ENCODE measurements around the gene CLN6.
"Not testable (repeated sequence)": the region's sequence is repeated elsewhere in the genome, so short reads cannot be mapped to it uniquely, and the experiment has no call there.

CLN6 gene

DNA sequence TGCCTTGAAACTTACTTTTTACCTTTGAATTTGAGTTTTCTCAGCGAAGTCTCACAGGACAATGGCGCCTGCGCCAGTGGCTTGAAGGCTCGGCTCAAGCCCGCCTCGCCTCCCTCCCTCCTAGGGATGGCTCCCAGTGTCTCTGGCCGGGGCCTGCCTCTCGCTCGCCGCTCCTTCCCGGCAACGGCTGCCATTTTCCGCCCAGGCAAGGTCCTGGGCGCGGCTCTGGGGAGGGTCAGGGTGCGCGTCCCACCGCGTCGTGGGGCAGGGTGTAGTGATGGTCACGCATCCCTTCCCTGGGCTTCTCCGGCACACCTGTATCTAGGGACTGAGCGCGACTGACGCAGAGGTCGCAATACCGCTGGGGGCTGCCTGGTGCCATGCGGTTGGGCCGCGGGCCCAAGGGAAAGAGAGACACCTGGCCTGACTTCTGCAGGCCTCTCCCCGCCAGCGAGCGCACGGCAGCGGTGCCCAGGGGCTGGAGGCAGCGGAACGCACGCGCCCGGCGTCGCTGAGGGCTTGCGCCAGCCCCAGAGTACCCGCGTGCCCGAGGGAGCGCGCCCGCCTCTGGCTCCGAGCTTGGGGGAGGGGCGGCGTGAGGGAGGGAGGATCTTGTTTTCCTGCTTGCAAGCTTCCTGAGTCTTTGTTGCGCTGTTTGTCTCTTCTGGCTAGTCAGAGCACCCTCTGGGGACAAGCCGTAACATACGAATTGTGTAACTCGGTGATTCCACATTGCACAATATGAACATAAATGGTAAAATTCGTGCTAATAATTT lies 27.3 kb upstream of the CLN6 start:
- peak; percentile 75 for DNase-seq (ENCODE audit: low spot score)

DNA sequence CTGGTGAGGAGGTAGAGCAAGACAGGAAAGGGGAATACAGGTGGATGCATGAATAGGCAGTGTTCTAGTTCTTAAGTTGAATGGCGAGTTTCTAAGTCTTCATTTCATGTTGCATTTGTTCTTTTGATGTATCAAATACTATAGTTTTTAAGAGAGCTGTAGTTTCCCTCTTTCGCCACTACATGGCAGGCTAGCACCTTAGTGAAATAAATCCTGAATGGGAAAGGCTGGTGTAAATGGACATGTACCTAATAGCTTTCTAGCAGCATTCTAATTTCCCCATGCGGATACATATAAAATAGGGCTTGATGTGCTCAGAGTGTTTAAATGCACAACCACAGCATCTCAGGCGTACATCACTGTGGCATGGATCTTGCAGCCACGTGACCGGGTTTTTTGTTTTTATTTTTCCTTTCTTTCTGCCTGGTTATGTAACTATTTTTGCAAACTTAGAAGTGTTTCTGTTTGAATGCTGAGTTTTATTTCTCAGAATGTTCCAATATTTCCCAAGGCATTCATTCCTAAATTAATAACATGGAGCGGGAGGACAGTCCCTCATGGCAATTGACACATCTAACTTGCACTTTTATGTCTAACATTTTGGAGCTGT lies 23.5 kb upstream of the CLN6 start:
- DNase-seq (ENCODE audit: low spot score): peak; percentile 79

DNA sequence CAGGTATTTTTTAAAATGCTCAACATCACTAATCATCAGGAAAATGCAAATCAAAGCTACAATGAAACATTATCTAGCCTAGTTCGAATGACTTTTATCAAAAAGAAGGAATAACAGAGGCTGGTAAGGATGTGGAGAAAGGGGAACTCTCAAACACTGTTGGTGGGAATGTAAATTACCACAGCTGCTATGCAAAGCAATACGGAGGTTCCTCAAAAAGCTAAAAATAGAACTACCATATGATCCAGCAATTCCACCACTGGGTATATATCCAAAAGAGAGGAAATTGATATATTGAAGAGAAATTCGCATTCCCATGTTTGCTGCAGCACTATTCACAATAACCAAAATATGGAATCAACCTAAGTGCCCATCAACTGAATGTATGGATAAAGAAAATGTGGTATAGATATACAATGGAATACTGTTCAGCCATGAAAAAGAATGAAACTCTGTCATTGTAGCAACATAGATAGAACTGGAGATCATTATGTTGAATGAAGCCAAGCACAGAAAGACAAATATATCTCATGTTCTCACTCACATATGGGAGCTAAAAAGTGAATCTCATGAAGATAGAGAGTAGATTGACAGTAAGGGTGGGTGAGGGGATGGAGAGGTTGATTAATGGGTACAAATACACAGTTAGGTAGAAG lies 19.7 kb upstream of the CLN6 start:
- DNase-seq (ENCODE audit: low spot score): no peak

DNA sequence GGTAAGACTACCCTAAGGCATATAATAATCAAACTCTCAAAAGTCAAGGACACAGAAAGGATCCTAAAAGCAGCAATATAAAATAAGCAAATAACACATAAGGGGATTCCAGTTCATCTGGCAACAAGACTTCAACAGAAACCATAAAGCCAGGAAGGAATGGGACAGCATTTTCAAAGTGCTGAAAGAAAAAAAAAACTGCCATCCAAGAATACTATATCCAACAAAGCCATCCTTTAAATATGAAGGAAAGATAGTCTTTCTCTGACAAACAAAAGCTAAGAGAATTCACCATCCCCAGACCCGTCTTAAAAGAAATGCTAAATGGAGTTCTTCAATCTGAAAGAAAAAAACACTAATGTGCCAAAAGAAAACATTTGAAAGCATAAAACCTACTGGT lies 14.7 kb upstream of the CLN6 start:
- no peak for DNase-seq (ENCODE audit: low spot score)

DNA sequence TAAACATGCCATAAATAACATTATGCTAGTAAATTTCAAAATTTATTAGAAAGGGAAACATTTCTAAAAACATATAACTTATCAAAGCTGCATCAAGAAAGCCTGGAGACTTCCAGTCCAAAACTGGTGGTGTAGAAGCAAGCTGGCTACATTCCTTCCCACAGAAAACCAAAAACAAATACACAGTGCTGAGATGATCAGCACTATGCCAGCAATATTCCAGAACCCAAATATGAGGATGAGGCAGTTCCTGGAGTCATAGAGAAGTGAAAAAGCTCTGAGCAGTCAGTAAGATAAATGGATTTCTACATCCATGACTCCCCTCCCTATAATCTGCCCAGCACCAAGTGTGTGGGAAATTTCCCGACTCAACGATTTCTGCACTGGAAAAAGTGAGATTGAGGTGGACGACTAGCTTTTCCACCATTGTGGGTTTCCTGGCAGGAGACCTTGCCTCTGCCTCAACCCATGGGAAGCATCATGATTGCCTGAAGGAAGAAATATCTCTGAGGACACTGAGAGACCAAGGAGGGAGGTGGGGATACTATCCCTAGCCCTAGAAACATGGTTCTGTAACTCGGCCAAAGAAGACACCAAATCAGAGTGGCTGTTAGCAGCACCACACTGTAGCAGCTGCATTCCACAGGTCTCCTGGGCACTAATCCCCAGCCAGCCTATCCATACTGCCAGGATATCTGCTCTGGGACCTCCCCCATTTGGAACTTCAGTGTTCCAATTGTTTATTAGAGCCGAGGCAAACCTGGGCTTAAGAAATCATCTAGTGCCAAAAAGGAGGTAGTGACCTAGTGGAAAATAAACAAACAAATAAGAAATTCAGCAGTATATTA lies 11.8 kb upstream of the CLN6 start:
- no peak for DNase-seq (ENCODE audit: low spot score)

DNA sequence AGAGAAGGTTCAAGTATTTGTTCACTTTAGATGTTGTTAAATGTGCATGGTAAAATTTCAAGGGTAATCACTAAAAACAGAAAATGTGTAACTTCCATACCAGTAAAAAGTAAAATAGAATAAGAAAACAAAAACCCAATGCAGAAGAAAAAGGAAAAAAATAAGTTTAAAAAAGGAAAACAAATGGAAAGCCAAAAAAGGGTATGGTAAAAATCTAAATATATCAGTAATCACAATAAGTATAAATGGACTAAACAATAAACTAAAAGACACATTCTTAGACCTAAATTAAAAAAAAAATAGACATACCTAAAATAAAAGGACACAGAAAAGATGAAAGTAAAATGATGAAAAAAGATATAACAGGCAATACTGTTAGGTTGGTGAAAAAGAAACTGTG lies 9.5 kb upstream of the CLN6 start:
- no peak for DNase-seq (ENCODE audit: low spot score)

DNA sequence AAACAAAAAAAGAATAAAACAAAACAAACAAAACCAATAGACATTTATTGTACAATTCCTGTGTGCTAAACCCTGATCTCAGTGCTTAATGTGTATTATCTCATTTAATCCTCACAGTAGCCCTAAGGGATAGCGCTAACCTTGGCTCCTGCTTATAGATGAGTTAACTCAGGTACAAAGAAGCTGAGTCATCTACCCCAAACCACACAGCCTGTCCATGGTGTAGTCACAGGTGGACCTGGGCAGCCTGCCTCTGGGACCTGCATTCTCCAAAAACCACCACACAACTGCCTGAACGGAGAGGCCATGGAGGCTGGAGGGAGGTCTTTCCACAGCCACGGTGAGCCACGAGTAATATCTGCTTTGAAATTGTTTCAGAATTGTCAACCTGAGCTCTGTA lies 5.5 kb upstream of the CLN6 start:
- no peak for DNase-seq (ENCODE audit: low spot score)

DNA sequence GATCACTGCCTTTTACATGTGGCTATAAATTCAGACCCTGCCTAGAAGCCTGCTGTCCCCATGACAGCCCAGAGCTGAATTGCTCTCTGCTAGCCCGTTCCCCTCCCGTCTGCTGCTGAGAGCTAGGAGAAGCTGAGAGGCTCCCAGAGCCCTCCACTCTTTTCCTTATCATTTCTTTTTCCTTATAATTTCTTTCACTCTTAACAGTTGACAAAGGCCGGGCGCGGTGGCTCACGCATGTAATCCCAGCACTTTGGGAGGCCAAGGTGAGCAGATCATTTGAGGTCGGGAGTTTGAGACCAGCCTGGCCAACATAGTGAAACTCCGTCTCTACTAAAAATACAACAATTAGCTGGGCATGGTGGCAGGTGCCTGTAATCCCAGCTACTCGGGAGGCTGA lies 5.0 kb upstream of the CLN6 start:
- not testable (repeated sequence) for DNase-seq (ENCODE audit: low spot score)

DNA sequence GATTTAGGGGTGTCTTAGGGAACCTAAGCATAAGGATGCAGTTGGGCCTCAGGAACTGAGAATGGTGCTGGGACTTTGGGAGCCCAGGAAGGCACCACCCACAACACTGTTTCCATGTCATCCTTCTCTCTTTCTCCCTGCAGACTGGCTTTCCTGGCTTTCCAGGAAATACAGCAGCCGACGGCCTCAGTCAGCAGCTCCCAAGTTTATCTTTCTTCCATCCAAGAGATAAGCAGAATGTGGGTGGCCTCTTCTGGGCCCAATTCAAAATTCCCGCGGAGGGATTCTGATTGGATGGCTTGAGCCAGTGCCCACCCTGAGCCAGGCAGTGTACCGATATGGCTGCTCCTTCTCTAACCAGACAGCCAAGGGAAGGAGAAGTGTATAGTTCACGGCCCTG lies 4.5 kb upstream of the CLN6 start:
- no peak for DNase-seq (ENCODE audit: low spot score)

DNA sequence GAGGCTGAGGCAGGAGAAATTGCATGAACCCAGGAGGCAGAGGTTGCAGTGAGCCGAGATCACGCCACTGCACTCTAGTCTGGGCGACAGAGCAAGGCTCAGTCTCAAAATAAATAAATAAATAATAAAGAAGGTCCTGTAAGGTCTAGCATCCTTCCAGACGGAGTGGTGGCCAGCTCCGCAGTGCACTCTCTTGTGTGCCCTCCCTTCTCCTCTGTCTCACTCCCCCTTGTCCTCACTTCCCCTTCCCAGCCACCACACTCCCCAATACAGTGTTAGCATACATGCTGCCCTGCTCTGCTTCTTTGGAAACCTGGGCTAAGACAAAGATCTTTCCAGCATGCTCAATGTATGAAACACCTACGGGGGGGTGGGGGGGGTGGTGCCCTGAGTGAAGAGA lies 3.4 kb upstream of the CLN6 start:
- DNase-seq (ENCODE audit: low spot score): no peak

DNA sequence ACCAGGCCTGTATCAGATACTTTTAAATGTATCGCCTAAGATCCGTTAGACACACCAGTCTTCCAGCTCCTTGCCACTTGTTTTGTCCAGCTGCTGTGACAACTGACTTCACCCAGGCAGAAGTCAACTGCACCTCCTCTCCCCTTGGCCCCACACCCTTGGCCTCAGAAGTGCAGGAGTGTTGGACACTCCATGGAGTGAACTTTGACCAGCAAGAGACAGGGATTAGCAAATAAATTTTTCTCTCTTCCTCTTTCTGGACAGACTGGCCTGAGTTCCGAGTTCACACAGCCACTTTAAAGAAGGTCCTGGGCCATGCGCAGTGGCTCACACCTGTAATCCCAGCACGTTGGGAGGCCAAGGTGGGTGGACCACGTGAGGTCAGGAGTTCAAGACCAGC lies 2.9 kb upstream of the CLN6 start:
- DNase-seq (ENCODE audit: low spot score): no peak

DNA sequence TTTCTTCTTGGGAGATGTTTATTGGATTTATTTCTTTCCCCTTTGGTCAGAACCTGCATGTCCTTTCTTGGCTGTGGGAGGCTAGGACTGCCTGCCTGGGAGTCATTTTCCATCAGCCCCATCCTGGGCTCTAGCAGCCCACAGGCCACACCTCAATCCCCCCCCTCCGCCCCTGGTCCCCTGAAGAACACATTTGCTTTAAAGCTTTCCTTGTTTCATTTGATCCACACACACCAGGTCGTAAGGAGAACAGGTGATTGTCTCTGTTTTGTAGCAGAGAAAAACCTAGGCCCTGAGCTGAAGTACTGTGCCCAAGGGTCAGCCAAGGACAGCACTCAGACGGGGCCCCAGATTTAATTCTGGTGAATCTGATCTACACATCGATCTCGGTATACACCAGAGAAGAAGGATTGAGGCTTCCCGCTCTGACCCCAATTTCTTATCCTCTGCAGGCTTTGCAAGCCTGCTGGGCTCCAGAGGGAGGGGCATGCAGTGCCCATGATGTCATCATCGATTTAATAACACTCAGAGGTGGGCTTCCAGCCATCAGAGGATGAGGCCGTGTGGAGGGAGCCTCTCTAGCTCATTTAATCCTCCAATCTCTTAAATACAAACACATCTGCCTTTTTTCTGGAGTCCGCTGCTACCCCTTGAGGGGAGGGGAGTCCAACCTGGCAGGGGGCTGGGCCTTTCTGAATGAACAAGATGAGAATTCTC lies 1.7 kb upstream of the CLN6 start:
- no peak for DNase-seq (ENCODE audit: low spot score)

DNA sequence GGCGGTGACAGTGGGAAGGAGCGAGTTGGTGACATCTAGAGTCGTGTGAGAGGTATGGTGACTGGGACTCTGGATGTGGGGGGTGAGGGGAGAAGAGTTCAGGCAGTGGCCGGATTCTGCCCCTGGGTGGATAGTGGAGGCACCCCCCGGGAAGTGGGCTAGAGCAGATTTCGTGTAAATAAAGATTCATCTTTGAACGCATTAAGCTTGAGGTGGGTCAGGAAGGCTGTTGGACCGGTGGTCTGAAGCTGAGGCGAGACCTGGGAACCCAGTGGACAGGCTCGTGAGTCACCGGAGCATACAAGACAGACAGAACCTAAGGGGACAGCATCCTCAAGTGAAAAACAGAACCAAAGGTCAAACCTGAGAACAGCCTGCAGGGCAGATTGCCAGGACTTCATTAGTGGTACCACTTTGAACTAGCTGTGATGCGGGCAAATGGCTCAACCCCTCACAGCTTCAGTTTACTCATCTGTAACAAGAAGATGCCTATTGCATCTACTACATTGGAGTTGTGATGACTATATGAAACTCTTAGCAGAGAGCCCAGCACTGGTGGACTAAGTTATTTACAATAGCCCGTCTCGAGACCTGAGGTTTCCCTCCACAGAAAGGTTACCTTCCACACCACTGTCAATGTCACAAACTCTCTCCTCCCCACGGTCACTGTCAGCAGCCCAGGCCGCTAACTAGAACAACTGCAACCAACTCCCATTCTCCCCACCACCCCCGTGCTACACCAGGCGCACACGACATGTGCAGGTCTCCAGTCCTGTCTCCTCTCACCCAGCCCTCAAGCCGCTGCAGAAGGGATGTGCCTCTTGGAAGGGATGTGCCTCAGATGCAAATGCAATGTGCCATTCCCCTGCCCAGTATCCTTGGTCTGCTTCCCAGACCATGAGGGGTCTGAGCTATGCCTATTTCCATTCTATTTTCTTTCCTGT lies 901 bp upstream of the CLN6 start:
- no peak for DNase-seq (ENCODE audit: low spot score)

DNA sequence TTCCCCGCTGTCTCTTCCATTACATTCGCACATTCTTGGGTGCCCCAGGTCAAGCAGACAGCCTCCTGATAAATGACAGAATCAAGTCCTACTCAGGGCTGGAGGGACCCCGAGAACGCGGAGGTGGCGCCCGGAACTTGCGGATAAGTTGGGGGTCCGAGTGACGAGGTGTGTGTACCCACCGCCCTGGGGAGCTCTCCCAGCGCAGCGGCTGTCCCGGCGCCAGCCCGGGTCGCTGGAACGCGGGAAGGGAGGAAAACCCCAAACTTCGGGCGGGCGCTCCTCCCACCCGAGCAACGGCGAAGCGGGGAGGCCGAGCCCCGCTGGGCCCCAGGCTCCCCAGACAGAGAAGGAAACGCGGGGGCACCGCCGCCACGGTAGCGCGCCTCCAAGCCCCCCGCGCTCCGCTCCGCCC lies 550 bp downstream of the CLN6 start:
- DNase-seq (ENCODE audit: low spot score): no peak

DNA sequence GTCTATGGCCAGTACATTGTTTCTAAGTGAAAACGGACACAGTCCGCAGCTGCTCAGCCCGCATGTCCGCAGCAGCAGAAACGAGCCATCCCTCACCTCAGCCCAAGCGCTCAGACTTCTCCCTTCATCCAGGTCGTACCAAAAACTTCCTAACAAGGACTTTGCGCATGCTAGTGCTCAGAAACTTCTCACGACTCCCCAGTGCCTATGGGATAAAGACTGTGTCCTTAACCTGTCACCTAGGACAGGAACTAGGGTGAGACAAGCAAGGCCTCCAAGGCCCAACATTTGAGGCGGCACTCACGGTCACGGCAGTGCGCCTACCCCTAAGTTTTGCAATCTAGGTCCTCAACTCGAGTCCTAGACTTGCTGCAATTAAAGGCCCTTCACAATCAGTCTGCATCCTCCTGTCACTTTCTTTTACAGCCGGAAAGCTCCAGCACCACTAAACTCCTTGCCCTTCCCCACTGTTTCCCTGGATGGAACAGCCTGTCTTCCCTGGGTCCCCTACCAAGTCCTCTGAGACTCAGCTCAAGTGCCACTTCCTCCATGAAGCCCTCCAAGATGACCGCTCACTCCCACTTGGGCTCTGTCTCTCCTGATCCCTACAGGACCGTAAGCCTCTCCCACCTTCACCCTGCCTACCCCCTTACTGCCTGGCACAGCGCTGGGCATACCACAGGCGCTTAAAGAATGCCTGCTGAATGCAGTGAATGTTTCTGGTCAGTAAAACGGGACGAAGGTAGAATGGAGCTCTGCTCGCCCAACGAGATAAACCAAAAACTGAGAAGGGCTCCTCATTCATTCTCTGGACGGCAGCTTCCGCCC lies 1.2 kb downstream of the CLN6 start:
- no peak for DNase-seq (ENCODE audit: low spot score)

DNA sequence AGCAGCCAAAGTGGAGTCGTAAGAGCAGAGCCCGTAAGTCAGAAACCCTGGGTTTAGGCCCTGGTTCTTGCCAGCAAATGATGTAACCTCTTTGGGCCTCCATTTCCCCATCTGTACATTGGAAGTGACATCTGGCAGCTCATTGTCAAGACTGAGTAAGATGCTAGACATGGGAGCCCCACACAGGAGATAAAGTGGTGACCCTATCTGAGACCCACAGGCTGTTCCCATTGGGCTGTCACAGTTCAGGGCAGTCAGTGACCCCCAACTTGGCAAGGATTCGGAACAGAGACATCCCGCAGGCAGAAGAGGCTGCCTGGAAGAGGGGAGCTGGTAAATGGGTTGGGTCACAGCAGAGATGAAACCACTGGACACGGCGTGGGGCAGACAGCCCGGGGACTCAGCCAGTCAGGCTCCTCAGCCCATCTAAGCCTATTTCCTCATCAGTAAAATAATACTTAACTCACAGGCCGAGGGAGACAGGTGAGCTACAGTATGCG lies 1.8 kb downstream of the CLN6 start:
- no peak for DNase-seq (ENCODE audit: low spot score)

DNA sequence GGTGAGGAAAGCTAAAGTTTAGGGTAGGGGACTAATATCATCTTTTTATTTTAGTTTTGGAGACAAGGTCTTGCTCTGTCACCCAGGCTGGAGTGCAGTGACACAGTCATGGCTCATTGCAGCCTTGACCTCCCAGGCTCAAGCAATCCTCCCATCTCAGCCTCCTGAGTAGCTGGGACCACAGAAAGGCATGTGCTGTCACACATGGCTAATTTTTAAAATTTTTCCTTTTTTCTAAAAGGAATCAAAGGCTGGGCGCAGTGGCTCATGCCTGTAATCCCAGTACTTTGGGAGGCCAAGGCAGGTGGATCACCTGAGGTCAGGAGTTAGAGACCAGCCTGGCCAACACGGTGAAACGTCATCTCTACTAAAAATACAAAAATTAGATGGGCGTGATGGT lies 4.1 kb downstream of the CLN6 start:
- DNase-seq (ENCODE audit: low spot score): not testable (repeated sequence)

DNA sequence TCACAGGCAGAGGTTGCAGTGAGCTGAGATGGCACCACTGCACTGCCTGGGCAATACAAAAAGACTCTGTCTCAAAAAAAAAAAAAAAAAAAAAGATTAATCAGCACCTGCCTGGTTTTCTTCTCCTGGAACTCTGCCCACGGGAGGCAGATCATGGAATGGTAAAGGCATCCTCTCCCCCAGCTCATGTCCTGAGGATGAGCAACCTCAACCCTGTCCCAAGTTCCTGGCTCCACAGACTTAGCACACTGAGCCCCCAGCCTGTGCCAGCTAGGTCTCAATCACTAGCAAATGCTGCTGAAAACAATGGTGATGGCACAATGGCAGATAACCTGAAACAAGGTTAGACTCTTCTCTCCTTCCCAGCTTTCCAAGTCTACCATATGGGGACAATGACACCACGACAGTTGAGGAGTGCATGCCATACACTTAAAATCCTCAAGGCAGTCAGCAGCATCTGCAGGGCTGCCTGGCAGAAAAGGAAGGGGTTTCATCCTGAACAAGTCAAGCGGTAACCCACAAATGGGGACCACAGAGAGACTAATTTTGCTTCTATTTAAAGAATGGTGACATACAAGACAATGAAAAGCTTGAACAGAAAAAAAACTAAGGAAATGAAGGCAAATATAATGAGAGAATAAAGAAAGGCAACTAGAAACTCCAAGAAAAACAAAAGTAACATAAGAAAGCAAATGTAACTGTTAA lies 4.8 kb downstream of the CLN6 start:
- no peak for DNase-seq (ENCODE audit: low spot score)

DNA sequence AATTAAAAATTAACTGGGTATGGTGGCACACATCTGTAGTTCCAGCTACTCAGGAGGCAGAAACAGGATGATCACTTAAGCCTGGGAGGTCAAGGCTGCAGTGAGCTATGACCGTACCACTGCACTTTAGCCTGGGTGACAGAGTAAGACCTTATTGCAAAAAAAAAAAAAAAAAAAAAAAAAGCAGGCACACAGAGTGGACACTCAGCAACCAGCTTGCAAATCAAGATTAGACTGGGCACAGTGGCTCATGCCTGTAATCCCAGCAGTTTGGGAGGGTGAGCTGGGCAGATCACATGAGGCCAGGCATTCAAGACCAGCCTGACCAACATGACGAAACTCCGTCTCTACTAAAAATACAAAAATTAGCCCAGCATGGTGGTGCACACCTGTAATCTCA lies 5.4 kb downstream of the CLN6 start:
- no peak for DNase-seq (ENCODE audit: low spot score)

All from HuH-7.5 (cell line).